Brain microvascular endothelial cell (primary cell): Measurements from ENCODE around the gene RARRES2.
A peak's percentile ranks its signal among the peaks of the same experiment; 100 is the strongest.

Experiments
- DNase-seq: peaks from one replicate; pipeline ENCODE4 v3.0.0-alpha.2; 2020
- H3K27ac ChIP-seq: fragments of 250-450 bp; sonication (Bioruptor Pico); 2 replicates; pipeline ENCODE4 v1.5.1; 2020; ENCODE audit warnings: mild to moderate bottlenecking, moderate library complexity
- H3K27me3 ChIP-seq: fragments of 250-450 bp; sonication (Bioruptor Pico); replicated peaks from 2 replicates; pipeline ENCODE4 v1.5.1; 2020; ENCODE audit warnings: mild to moderate bottlenecking
- H3K36me3 ChIP-seq: fragments of 250-450 bp; sonication (Bioruptor Pico); replicated peaks from 2 replicates; pipeline ENCODE4 v1.5.1; 2020; ENCODE audit warnings: mild to moderate bottlenecking
- H3K4me3 ChIP-seq: 2 replicates; pipeline ENCODE4 v1.5.1; 2011; ENCODE audit warnings: low read depth, mild to moderate bottlenecking, control low read depth, low read length, moderate library complexity
- CTCF ChIP-seq: IDR thresholded peaks from 2 replicates; pipeline ENCODE4 v1.5.1; 2011; ENCODE audit warnings: low read depth, mild to moderate bottlenecking, moderate library complexity, low read length, control low read depth, inconsistent platforms; ENCODE audit errors: missing control alignments
- in situ Hi-C: cut with HindIII; loops from 2 replicates; pipeline ENCODE4 v1.10.0; 2017; ENCODE audit warnings: low sequenced_read_pairs, low pct_ligation_motif_present

Gene RARRES2

GRCh38 chr7:150325901-150326300 lies 15.5 kb downstream of the RARRES2 start:
- Histone ChIP-seq H3K27ac (no peak overlapping the region), H3K36me3 (no peaks in the 10 kb centered on the region), H3K4me3 (no peak overlapping the region), H3K27me3 (peaks cover 8% of the 10 kb centered on the region)
- TF ChIP-seq CTCF = no peak
- DNase-seq = no peak
- in situ Hi-C loops = no loop called here

GRCh38 chr7:150325110-150325611 lies 16.3 kb downstream of the RARRES2 start:
- no peak for TF ChIP-seq CTCF
- DNase-seq = no peak
- in situ Hi-C loops = no loop called here
- H3K36me3 ChIP-seq = no peaks in the 10 kb centered on the region
- peaks cover 8% of the 10 kb centered on the region for H3K27me3 ChIP-seq
- no peak overlapping the region for H3K27ac ChIP-seq
- no peak overlapping the region for H3K4me3 ChIP-seq

GRCh38 chr7:150324373-150324961 lies 17.0 kb downstream of the RARRES2 start:
- peaks cover 8% of the 10 kb centered on the region for H3K27me3 ChIP-seq
- no peaks in the 10 kb centered on the region for H3K36me3 ChIP-seq
- TF ChIP-seq CTCF = no peak
- H3K27ac ChIP-seq = no peak overlapping the region
- in situ Hi-C loops = no loop called here
- DNase-seq = no peak
- no peak overlapping the region for H3K4me3 ChIP-seq

- peaks cover 8% of the 10 kb centered on the region for H3K27me3 ChIP-seq
- no peaks in the 10 kb centered on the region for H3K36me3 ChIP-seq
- peak overlapping the region; percentile 47 for H3K4me3 ChIP-seq
- no peak for TF ChIP-seq CTCF
- DNase-seq = no peak
- no peak overlapping the region for H3K27ac ChIP-seq
- in situ Hi-C loops = no loop called here
These were observed 17.6 kb downstream of the RARRES2 start for GRCh38 chr7:150323682-150324372.

- TF ChIP-seq CTCF = no peak
- no peak for DNase-seq
- no peak within 1 kb of the TSS for H3K27ac ChIP-seq
- H3K27me3 ChIP-seq = peaks cover 8% of the 10 kb centered on the region
- H3K36me3 ChIP-seq = no peaks in the 10 kb centered on the region
- in situ Hi-C loops = no loop called here
- H3K4me3 ChIP-seq = peak within 1 kb of the TSS; percentile 47
These were observed 18.4 kb downstream of the RARRES2 start, which contains the start of the genes ACTR3C and LRRC61 for GRCh38 chr7:150322833-150323681. ACTR3C (minus strand) TSS chr7:150323545; CDS start chr7:150295296, 28,249 bp downstream. LRRC61 (plus strand) TSS chr7:150323355; CDS start chr7:150336862, 13,507 bp downstream.
